ENCODE data around the gene ZNF827.

Gene ZNF827

DNA sequence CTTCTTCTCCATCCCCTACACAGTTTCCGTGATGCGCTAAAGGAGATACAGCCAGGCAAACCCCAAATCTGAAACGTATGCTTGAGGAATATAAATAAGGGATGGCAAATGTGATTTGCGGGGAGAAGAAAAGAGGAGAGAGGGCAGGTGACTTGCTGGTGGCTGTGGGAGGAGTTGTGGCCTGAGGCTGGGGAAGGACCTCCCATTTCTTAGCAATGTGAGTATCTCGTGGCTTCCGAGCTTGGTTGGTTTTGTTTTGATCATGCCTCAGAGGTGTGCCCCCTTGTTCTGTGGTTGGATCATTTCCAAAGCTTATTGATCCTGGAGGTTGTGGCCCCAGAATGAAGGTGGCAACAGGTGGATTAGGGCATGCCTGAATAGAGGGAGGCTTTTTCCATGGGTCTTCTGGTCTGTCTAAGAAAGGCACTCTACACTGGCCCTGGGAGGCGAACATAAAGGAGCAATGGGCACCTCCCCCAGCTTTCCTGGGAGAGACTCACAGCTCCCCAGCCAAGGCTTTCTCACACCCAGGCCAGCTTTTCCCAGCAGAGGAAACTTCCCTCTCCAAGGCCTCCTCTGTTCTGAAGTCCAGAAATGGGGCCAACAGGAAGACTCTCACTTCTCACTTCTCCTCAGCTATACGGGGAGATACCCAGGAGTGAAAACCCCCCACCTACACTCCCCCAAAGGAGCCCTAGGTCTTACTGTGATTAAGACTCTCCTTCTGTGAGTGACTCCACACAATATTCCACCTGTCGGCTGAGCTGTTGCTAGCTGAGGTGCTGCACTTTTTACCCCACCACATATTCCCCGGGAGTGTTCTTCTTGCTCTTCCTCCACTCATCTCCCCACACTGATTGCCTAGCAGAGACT lies 218.6 kb downstream of the ZNF827 start:
- DNase-seq (ENCODE audit: low spot score): no peak

GRCh38 chr4:145716661-145717200 lies 221.9 kb downstream of the ZNF827 start:
- no peak for DNase-seq (ENCODE audit: low spot score)

DNA sequence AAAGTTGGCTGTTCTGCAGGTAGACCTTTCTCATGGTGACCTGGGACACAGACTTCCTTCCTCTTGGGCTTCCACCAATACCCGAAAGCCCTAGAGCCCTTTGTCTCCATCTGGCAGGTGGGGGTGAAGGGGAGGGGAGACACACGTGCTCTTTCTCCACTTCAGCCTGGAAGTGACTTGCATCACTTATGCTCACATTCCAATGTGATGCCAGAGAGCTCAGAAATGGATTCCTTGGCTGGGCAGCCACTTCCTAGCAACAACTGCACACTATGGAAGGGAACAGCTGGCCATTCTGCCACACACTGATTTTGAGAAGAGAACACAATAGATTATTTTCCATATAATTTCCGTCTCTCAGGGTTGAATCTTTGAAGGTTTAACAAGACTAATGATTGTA lies 222.4 kb downstream of the ZNF827 start:
- DNase-seq (ENCODE audit: low spot score): no peak

DNA sequence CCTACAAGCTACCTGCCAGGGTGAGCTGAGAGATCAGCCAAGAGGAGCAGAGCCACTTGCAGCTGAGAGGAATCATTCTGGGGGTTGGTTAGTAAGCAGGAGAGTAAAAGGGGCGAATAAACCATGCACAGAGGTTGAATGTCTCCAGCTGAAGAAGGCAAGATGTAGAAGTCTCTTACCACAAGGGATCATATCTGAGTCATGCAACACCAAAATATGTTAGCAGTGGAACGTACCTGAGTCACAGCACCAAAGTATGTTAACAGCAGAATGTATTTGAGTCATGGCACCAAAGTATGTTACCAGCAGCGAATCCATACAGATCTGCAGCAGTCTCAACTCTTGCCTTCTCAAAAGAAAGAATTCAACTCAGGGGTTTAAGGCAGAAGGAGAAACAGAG lies 228.8 kb downstream of the ZNF827 start:
- DNase-seq (ENCODE audit: low spot score): no peak

GRCh38 chr4:145709336-145709735 lies 229.3 kb downstream of the ZNF827 start:
- DNase-seq (ENCODE audit: low spot score): no peak
